HG03439 (cell line): ENCODE measurements around the gene UNC13C.

ENCODE experiments used
- ATAC-seq: cut with Tn5 transposase; IDR thresholded peaks from one replicate; pipeline ENCODE4 v1.9.1; 2021; ENCODE audit warnings: mild to moderate bottlenecking, moderate library complexity; ENCODE audit not compliant: unreplicated experiment

UNC13C gene

DNA sequence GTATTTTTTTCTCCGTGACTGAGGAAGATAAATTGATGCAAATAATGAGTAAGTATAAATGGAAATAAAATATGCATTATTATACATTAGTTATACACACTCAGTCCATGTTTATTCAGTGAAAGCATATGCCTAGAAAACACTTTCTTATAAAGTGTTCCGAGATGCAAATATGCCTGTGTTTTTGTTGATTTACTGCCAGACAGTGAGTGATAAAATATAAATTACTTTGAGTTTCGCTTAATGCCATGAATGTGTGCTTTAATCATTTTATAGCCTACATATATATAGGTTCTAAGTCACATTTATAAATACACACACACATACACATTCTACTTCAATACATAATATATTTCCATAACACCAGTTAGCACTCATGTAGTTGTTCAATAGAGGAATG, 569.2 kb downstream of the UNC13C start:
- ATAC-seq: no peak

DNA sequence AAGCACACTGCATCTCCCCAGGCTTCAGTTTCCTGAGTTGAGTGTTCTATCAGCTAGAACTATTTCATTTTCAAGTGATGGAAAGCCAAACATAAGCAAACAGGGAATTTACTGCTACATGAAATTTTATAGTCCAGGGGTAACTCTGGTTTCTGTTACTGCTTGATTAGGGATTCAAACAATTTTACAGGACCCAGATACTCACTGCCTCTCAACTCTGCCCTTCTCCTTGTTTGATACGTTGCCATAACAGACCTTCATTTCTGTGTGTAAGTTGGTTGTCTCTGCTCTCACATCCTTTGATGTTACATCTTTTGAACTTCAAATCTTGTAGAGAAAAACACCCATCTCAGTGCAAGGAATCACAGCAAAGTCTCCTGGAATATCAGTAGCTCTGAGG, 572.7 kb downstream of the UNC13C start:
- no peak for ATAC-seq

DNA sequence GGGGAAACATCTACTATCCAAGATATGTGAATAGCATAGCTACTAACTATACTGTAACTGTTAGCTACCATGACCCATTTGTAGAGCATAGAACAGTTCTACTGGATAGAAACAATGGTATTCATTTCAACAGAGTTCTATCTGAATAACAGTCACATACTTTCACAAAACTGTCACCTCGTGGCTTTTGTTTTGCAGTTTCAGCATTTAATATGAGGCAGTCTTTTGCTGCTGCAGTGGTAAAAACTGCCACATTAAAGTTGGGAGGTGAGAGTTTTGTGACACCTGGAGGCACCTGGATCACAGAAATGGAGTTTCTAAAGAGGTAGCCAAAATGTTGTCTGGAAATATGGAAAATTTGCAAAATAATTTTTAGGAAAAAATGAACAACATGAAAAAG, 578.0 kb downstream of the UNC13C start:
- ATAC-seq: no peak

DNA sequence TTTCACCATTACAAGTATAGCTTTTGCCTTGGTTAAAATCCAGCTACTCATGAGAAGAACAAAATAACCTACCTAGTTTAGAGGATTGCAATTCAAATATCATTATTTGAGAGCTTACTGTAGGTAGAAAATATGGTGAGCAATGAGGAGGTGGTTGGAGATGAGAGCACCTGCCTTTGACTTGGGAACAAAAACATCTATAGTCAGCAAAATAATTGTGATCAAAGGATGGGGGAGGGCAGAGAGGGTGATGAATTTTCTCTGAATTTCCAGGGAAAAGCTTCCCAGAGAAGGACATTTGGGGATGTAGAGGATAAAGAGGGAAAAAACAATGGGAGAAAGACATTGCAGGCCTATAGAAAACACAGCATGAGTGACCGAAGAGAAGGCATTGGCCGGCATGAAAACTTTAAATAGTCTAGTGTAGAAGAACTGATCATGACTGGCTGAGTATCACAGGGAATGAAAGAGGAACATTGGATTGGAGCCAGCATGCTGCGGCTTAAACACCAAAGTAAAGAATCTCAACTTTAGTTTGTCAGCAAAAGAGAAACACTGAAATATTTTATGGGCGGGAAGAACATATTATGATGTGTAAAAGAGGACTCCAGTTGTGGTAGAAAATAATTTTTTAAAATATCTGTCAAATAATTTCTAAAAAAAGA, 581.3 kb downstream of the UNC13C start:
- ATAC-seq: no peak

DNA sequence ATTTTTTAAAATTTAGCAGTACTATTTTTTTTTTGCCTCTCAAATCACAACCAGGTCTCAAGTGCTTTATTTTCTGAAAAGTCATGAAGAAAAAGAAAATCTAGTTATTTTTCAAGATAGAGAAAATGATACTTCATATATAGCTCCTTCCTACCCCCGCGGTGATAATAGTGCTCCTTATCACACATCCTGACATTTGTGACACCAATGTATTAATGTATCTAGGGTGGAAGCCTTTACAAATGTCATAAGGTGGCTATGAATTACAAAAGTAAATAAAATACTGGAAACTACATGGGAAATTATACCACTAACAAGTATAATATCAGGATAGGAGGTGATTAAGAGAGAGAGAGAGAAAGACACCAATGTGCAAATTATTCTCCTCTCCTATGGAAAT, 582.2 kb downstream of the UNC13C start:
- no peak for ATAC-seq

DNA sequence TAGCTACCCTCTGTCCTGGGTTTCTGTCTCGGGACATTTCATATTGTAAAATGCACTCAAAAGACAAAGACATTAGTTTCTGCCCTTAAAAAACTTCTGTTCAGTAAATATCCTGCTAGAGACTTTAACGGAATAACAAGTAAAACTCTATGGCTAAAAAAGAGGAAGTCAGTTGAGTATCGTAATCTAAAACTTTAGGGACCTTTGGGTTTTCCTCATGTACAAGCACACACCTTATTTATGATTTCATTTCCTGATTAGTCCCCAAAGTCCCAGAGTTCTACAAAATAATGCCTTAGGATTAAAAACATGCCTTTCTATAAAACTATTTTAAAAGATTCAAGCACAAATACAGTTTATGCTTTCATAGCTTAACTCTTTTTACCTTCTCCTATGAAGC, 585.9 kb downstream of the UNC13C start:
- no peak for ATAC-seq

DNA sequence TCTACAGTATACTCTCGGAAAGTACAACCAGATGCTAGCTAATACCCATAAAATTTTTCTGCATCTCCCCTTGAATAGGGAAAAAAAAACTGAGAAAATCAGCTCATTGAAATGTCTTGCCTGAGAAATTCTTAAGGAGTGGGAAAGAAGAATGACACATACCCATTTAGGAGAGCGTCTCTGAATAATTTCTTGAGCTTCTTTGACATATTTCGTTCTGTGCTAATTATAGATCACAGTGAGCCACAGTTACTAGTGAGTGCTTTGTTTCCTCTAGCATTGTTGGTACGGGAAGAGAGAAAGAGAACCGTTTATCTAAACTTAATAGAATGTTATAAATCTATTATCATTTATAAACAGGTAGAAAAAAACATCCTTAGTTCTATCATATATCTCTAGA, 588.4 kb downstream of the UNC13C start:
- no peak for ATAC-seq

DNA sequence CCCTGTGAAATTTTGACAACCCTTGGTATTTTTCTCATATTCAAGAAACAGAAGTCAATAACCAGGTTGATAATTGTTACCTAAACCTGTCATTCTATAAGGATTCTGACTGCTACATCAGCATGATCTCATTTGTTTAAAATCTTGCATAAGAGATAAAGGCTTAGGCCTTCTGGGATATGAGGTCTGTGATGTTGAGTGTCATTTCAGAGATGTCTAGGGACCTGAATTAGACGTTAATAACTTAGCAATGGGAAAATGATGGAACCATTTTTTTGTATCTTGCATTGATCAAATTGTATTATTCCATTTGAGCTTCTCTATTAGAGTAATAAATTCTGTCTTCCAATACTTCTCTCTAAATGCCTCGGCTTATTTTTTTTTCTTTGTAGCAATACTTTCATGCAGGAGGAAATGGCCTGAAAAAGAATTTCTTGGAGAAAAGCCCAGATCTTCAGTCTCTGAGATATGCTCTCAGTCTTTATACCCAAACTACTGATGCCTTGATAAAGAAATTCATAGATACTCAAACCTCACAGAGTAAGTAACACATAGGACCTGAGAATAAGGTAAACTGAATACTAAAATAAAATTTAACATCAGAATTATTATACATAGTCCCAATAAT, 589.3 kb downstream of the UNC13C start:
- ATAC-seq: no peak

DNA sequence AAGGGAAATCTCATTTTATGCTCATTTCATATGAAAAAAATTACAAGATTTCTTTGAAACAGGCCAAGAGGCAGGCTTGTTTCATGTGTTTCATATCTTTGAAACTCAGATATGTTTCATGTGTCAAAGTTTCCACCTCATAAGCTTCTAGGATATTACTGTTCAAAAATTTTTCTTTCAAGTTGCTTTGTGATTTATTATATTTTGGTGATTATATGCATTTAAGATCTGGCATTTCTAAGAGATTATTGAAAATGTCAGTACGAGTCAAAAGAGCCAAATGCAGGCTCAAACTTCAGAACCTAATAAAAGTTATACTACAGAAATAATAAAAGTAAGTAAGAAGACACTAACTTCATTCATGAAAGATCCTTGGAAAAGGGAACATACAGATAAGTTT, 590.1 kb downstream of the UNC13C start:
- no peak for ATAC-seq

DNA sequence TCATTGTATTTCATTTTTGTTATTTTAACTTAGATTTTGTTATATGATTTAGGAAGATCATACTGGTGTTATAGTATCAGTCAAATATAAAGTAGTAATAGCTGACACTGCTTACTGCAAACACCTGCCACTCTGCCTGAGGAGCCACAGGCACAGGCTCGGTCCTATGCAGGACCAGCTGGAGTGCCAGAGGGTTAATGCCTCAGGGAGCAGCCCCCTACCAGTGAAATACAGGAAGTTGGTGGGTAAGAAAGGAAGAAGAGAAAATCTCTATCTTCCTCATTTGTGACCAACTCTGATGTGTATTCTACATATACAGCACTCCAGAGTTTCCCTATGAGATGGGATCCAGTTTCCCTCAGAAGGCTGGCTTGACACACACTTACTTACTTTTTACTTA, 593.3 kb downstream of the UNC13C start:
- ATAC-seq: no peak

DNA sequence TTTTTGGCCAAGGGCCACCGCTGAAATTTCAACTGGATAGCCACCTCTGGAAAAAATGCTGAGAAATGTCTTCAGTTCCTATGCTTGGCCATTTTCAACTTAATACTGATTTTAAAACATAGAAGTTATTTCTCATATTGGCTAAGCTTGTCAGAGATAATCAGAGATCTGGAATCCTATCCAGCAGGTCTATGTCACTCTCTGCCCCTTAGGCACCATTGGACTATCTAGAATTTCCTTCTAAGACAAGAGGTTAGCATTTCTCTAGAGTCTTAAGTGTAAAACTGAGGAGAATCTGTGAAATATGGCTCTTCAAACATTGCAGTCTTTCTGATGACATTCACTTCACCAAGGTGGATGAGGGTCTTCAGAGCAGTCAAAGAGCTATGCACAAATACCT, 597.3 kb downstream of the UNC13C start:
- ATAC-seq: no peak

DNA sequence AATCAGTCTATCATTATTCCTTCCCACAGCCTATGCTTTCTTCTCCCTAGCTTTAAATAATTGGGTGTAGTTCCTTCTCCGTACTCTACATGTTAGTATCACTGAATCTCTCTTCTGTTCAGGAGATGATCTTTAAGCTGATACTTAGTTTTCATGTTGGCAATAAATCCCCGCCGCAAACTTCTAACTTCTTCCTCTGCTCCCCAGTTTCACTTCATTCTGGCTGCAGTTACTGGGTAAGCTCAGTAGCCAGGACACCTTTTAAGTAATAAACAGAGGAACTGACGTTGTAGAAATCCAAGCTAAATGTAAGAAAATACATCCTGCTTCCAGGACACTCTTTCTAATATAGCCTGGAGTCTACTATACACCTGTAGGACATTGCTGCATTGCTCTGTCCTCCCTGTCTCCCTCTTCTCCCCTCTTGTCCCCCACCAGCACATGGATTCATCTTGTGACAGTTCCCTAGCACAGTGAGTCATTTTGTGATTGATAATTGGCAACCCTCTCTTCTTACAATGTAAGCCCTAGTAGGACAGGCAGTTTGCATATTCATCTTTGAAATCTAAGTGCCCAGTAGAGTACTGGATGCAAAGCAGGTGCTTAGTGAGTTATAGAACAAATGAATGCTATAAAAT, 598.2 kb downstream of the UNC13C start:
- no peak for ATAC-seq

DNA sequence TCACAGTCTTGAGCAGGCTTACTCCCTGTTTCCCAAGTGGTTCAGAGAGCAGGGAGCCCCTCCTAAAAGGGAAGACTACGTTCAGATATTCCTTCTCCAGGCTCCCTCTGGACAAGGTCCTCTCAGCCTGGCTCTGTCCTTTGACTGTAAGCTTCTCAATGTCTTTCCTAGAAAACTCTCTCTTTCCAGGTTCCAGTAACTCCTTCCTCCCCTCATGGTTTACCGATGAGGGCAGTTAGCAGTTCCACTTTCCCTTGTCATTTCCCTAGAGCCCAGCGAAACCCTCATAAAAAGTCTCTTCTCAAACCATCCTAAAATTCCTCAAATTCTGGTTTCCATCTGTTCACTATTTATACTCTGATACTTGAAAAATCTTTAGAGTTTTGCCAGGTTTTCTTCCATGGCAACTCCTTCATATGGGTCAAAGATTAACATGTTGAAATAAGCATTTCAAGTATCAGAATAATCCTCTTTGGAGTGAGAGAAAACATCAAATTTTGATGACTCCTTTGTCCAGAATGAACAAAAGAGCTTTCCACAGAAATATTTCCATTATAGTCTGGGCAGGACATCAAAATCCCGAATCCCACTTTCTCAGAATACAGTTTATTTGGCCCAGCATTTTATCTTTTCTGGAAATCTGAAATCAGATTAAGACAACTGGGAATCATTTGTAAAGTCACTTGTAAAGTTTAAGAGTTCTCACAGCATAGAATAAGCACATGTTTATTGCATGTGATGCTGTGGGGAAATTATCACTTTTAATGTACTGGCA, 599.4 kb downstream of the UNC13C start:
- no peak for ATAC-seq

DNA sequence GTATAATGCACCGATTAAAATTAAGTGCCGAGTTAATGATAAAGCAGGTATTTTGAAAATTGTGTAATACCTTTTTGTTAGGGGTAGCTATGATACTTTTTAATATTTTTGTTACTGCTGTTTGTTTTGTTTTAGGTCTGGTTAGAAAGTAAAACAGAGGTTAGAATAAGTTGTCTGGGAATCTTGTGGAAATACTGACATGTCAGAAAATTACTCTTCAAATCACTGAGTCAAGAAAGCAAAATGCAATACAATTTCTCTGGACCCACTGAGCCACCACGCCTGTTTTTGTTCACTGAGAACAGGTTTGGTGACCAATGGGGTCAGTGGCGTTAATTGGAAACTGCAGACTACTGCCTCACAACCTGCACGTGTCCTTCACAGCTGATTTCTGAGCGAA, 601.6 kb downstream of the UNC13C start:
- no peak for ATAC-seq

DNA sequence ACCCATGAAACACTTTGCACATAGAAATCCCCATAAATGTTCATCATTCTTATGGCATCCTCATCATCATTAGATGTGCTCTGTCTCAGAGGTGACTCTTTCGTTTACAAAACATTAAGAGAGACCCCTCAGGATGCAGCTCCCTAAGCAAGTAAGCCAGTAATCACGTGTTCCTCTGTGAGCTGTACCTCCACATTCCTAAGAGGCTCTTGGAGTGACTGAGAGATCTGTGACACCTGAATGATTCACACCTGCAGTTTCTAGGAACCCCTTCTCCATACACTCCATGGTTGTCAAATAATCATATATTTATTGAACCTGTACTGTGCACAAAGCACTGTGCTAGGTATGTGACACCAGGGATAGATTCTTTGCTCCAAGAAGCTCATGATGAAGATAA, 602.4 kb downstream of the UNC13C start:
- no peak for ATAC-seq

DNA sequence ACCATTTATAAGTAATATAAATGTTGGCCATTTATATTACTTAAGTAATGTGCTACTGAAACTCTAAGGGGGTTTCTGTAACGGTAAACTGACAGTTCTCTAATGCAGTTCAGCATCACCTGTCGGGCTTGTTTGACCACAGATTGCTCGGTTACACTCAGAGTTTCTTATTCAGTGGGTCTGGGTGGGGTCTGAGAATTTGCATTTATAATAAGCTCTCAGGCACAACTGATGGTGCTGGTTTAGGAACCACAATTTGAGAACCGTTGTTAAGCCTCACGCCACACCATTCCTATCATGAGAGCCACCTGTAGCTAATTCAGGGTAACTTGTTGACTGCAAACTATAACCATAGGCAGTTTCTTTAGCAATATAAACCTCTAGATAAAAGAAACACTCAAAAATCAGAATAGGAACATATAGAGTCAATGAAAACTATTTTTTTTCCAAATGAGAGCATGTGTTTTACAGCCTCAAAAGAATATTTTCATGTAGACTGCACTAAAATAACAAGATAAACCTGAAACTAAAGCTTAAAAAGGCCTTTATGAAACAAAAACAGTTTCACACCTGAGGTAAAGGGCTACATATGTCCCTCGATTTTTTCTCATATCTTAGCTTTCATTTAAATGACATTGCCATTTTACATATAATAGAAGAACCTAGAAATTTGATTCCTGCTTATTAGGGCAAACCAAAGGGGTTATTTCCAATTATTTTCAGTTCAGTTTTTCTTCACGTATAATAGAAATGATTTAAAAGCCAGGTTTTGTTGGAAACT, 604.8 kb downstream of the UNC13C start:
- ATAC-seq: peak; percentile 79

DNA sequence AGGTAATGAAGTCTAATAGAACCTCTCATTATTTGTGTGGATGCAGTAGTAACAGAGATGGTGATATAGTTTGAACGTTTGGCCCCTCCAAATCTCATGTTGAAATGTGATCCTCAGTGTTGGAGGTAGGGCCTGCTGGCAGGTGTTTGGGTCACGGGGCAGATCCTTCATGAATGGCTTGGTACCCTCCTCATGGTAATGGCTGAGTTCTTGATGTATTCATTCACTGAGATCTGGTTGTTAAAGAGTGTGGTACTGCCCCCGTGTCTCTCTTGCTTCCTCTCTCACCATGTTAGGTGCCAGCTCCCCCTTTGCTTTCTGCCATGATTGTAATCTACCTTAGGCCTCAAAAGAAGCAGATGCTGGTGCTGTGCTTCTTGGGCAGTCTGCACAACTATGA, 606.8 kb downstream of the UNC13C start:
- ATAC-seq: no peak

DNA sequence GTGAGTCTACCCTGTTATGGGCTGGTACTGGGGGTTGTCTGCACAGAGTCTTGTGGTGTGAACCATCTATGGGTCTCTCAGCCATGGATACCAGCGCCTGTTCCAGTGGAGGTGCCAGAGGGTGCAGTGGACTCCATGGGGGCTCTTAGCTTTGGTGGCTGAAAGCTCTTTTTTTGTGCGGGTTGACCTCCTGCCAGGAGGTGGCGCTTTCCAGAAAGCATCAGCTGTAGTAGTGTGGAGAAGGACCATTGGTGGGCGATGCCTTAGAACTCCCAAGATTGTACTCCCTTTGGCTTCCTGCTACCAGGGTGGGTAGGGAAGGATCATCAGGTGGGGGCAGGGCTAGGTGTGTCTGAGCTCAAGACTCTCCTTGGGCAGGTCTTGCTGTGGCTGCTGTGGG, 615.9 kb downstream of the UNC13C start:
- ATAC-seq: no peak

DNA sequence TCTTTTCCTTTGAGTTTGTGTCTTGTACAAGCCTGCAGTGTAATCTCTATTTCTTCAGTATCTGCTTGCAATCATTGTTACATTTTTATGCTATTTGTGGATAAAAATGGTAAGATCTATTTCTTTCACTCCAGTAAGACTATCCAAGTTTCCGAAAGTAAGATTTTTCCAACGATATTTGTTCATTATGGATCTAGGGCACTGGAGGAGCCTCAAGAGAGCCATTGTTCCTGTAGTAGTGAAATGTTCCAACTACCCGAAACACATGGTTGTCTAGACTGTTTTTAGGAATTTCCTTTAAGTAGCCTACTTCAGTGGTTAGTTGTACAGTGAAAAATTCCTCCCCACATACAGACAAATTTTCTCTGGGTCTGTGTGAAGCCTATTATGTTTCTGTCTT, 621.1 kb downstream of the UNC13C start:
- ATAC-seq: no peak

DNA sequence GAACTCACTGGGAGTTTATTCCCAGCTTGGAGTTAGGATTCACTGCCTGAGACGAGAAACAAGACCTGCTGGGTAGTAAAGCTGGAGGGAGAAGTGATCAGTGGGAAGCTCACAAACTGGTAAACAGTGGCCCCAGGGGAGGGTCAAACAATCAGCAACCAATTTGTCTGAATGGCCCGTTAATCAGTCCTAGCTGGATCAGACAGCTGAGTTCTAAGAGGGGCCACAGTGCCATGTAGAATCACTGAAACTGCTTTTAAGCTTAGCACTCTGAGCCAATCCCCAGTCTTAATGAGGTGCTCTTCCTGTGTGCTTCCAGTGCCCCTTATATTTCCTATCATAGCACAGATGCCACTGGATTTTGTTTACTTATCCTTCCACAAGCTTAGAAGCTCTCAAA, 626.8 kb downstream of the UNC13C start:
- ATAC-seq: no peak

DNA sequence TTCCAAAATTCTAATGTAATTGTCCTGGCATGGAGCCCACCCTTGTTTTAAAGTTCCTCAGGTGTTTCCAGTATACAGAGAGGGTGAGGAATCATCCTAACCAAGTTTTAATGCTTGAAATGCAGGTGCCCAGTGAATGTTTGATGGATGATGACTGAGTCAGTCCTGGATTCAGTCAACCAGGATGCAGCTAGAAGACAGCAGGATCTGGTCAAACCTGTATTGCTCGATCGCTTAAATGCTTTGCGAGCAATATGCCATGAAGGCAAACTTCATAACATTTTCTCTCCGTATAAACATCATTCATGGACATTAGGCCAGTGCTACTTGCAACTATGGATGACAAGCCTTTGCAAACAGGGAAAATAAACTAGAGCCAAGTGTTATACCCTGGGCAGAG, 627.3 kb downstream of the UNC13C start:
- ATAC-seq: no peak
